Activated naive CD8-positive, alpha-beta T cell treated with anti-CD3 and anti-CD28 coated beads, Interleukin-2, amount 10 ng/mL, durations not matched to agents 7 days and 5 days (primary cell): ENCODE measurements around the gene ZMYND8. TPM values are rescaled to one million over a fixed set of nuclear protein-coding genes. Genes with fewer than 3 reads are reported as not detected.
"Not testable (repeated sequence)": the region's sequence is repeated elsewhere in the genome, so short reads cannot be mapped to it uniquely, and the experiment has no call there.

Experiments used
- ATAC-seq: fragments of 150-1000 bp; cut with Tn5 transposase; one replicate; pipeline ENCODE4 v1.10.0; 2021; ENCODE audit warnings: low read depth, moderate library complexity
- POLR2A ChIA-PET: fragments of 350-600 bp; sonication (Branson Sonifier 250); formaldehyde crosslinking; loops from one replicate; lab custom pipeline; 2021; ENCODE audit warnings: antibody characterized with exemption; lab: Charles Lee
- DNase-seq: peaks from one replicate; pipeline ENCODE4 v3.0.0; 2021
- H3K27ac Mint-ChIP-seq: one replicate; pipeline ENCODE4 v1.8.0; 2022; ENCODE audit warnings: mild to moderate bottlenecking, mixed read lengths
- H3K27me3 Mint-ChIP-seq: one replicate; pipeline ENCODE4 v1.8.0; 2022; ENCODE audit warnings: mild to moderate bottlenecking, moderate library complexity, mixed read lengths
- H3K36me3 Mint-ChIP-seq: one replicate; pipeline ENCODE4 v1.8.0; 2021; ENCODE audit warnings: mild to moderate bottlenecking, mixed read lengths
- H3K4me1 Mint-ChIP-seq: one replicate; pipeline ENCODE4 v1.8.0; 2021; ENCODE audit warnings: mixed read lengths
- H3K4me3 Mint-ChIP-seq: one replicate; pipeline ENCODE4 v1.8.0; 2022; ENCODE audit warnings: mild to moderate bottlenecking, moderate library complexity, mixed read lengths
- H3K9me3 Mint-ChIP-seq: one replicate; pipeline ENCODE4 v1.8.0; 2021; ENCODE audit warnings: mixed read lengths
- total RNA-seq, 2 experiments: library from RNA; stranded (reverse); gene quantifications; one replicate each; pipeline ENCODE4 v1.2.3, GENCODE V29; 2021

The ZMYND8 gene
- total RNA-seq, 2 experiments from 2014 or later = 51.0 to 51.5 TPM

DNA sequence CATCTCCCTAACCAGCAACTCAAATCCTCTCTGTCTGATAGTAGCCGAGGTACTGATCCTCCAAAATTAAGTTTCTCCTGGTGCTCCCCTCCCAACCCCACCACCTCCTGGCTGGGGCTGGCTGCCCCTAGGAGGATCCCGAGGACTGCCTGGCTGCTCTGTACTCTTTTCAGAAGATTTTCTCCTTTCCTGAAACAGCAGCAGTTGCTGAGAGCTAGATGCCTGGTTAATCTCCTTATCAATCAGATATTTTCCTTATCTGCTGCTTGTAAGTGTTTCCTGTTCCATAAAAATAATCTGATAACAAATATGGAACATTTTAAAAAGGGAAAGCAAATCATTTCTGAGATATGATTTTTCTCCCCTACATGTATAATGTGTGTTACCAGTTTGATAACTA lies 52.8 kb downstream of the ZMYND8 start:
- ATAC-seq = no peak
- H3K4me1 Mint-ChIP-seq = peaks cover 20% of the 10 kb centered on the region
- no peak for DNase-seq
- H3K9me3 Mint-ChIP-seq = no peaks in the 10 kb centered on the region
- H3K27me3 Mint-ChIP-seq = no peaks in the 10 kb centered on the region
- POLR2A ChIA-PET = interaction anchor here (1.6 kb wide), 1 partner anchor 55 kb away, joined by 3 read pairs; no protein-coding TSS in a partner anchor
- H3K36me3 Mint-ChIP-seq = peaks cover 30% of the 10 kb centered on the region
- no peak overlapping the region for H3K4me3 Mint-ChIP-seq
- no peak overlapping the region for H3K27ac Mint-ChIP-seq

GRCh38 chr20:47300071-47300470 lies 56.4 kb downstream of the ZMYND8 start:
- Mint-ChIP-seq H3K4me1 (peaks cover 8% of the 10 kb centered on the region), H3K36me3 (peaks cover 26% of the 10 kb centered on the region), H3K27ac (no peak overlapping the region), H3K27me3 (no peaks in the 10 kb centered on the region), H3K4me3 (no peak overlapping the region), H3K9me3 (no peaks in the 10 kb centered on the region)
- POLR2A ChIA-PET = no interaction called here
- ATAC-seq (no peak), DNase-seq (no peak)

DNA sequence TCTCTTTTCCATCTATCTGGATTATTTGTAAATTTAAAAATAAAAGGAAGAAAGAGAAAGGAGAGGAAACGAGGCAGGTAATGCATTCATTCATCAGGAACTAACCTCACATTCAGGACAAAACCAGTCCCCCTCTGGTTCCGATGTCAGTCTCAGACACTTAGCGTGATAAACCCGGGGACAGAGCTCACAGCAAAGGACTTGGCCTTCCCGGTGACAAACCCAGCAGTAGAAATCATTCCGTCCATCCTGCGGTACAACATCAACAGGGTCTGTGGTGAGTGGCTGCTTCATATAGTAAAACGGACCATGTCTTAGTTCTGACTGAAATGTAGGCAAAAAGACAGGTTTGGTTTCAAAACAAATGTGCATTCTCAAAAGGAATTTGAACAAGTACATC lies 57.9 kb downstream of the ZMYND8 start:
- H3K27me3 Mint-ChIP-seq = no peaks in the 10 kb centered on the region
- peaks cover 9% of the 10 kb centered on the region for H3K4me1 Mint-ChIP-seq
- no peak overlapping the region for H3K4me3 Mint-ChIP-seq
- POLR2A ChIA-PET = no interaction called here
- no peaks in the 10 kb centered on the region for H3K9me3 Mint-ChIP-seq
- ATAC-seq (no peak), DNase-seq (no peak)
- no peak overlapping the region for H3K27ac Mint-ChIP-seq
- peaks cover 40% of the 10 kb centered on the region for H3K36me3 Mint-ChIP-seq

DNA sequence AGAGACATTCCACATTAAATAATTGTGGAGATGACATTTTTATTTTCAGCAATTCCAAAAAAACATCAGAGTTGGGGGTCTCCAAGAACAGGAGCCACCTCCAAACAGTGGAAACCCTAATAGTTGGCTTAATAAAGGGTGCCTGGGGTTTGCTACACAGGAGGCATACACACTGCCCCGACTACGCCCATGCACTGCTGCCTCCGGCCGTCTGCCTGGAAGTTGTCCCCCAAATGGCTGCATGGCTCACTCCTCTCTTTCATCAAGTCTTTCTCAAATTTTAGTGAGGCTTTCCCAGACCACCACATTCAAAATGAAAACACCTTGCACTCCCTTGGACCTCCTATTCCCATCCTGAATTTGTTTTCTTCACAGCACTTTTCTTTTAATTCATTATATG lies 58.8 kb downstream of the ZMYND8 start:
- no peak for DNase-seq
- H3K27me3 Mint-ChIP-seq = no peaks in the 10 kb centered on the region
- H3K27ac Mint-ChIP-seq = no peak overlapping the region
- H3K4me3 Mint-ChIP-seq = no peak overlapping the region
- H3K9me3 Mint-ChIP-seq = no peaks in the 10 kb centered on the region
- POLR2A ChIA-PET = interaction anchor here (1.2 kb wide), 1 partner anchor 85 kb away, joined by 4 read pairs; no protein-coding TSS in a partner anchor
- ATAC-seq = no peak
- peaks cover 46% of the 10 kb centered on the region for H3K36me3 Mint-ChIP-seq
- H3K4me1 Mint-ChIP-seq = peaks cover 10% of the 10 kb centered on the region

DNA sequence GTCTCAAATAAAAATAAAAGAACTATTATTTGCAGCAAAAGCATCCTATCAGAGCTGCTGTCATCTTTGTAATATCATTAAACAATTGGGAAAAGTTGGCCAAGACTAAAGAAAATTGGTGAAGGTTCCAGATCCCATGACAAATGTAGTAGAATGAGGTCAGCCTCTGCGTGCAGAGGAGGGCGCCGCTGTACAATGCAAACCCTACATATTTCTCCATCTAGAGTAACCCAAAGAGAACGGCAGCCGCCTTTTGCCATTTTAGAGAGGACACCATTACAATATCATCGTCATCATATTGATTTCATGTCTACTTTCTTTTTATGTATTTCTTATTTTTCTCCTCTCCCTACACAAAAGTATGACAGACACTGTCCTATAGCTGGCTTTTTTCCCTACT lies 59.5 kb downstream of the ZMYND8 start:
- H3K9me3 Mint-ChIP-seq = no peaks in the 10 kb centered on the region
- H3K27me3 Mint-ChIP-seq = no peaks in the 10 kb centered on the region
- ATAC-seq (no peak), DNase-seq (no peak)
- no peak overlapping the region for H3K27ac Mint-ChIP-seq
- H3K4me1 Mint-ChIP-seq = peaks cover 10% of the 10 kb centered on the region
- POLR2A ChIA-PET = interaction anchor here (1.2 kb wide), 1 partner anchor 86 kb away, joined by 4 read pairs; no protein-coding TSS in a partner anchor
- H3K4me3 Mint-ChIP-seq = no peak overlapping the region
- peaks cover 46% of the 10 kb centered on the region for H3K36me3 Mint-ChIP-seq

DNA sequence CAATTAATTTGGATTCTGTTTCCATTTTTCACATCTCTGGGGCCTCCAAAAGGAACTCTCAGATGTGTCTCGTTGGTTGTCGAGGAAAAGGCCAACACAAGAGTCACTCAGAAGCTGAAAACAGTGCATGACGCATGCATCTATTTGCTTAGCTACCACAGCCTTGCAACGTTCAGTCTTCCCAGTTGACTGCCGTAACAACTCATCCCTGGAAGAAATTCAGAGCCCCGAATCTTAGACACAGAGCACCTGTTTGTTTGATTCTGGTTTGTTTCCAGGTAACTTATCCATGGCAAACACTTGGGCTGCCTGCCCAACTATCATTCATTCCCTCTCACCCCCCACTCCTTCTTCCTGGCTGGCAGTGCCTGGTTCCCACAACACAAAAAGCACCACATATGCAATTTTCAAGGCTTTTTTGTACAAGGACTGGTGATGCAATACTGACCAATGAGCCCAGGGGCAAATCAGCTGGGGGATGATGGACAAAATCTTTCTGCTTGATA lies 60.5 kb downstream of the ZMYND8 start:
- H3K27ac Mint-ChIP-seq = no peak overlapping the region
- POLR2A ChIA-PET = no interaction called here
- no peak for ATAC-seq

GRCh38 chr20:47295129-47295813 lies 61.2 kb downstream of the ZMYND8 start:
- no peak for ATAC-seq
- H3K9me3 Mint-ChIP-seq = no peaks in the 10 kb centered on the region
- H3K4me3 Mint-ChIP-seq = no peak overlapping the region
- H3K4me1 Mint-ChIP-seq = peaks cover 8% of the 10 kb centered on the region
- H3K27ac Mint-ChIP-seq = no peak overlapping the region
- no peaks in the 10 kb centered on the region for H3K27me3 Mint-ChIP-seq
- no peak for DNase-seq
- POLR2A ChIA-PET = interaction anchor here (0.7 kb wide), 1 partner anchor 444 kb away, joined by 3 read pairs; no protein-coding TSS in a partner anchor
- peaks cover 42% of the 10 kb centered on the region for H3K36me3 Mint-ChIP-seq

More for the DNA sequence above, 60.5 kb downstream of the ZMYND8 start:
- Mint-ChIP-seq H3K4me3 (no peak overlapping the region), H3K9me3 (no peaks in the 10 kb centered on the region), H3K4me1 (peaks cover 8% of the 10 kb centered on the region), H3K27me3 (no peaks in the 10 kb centered on the region), H3K36me3 (peaks cover 43% of the 10 kb centered on the region)
- no peak for DNase-seq

DNA sequence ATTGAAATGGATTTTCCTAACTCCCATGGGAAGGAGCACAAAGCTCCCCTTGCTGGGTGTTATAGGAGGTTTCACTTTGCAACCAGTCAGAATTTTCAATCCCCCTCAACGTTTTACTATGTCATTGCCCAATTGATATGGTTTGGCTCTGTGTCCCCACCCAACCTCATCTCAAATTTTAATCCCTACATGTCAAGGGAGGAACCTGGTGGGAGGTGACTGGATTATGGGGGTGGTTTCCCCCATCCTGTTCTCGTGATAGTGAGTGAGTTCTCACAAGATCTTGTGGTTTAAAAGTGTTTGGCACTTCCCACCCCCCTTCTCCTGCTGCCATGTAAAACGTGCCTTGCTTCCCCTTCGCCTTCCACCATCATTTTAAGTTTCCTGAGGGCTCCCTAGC lies 62.9 kb downstream of the ZMYND8 start:
- H3K36me3 Mint-ChIP-seq = peaks cover 46% of the 10 kb centered on the region
- no peaks in the 10 kb centered on the region for H3K9me3 Mint-ChIP-seq
- H3K4me1 Mint-ChIP-seq = peaks cover 8% of the 10 kb centered on the region
- ATAC-seq (no peak), DNase-seq (no peak)
- H3K4me3 Mint-ChIP-seq = no peak overlapping the region
- H3K27ac Mint-ChIP-seq = no peak overlapping the region
- H3K27me3 Mint-ChIP-seq = no peaks in the 10 kb centered on the region
- POLR2A ChIA-PET = no interaction called here

DNA sequence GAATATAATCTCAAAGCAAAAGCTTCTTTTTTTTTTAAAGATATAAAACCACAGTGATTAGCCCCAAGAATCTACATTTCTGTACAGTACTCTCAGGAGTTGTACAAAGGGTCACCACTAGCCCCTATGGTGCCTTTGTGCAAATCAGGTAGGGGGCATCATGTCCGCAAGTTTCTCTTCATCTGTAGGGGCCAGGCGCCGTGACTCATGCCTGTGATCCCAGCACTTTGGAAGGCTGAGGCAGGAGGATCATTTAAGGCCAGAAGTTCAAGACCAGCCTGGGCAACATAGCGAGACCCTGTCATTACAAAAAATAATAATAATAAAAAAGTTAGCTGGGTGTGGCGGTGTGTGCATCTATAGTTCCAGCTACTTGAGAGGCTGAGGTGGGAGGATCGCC lies 63.9 kb downstream of the ZMYND8 start:
- Mint-ChIP-seq H3K4me3 (no peak overlapping the region), H3K36me3 (peaks cover 46% of the 10 kb centered on the region), H3K9me3 (no peaks in the 10 kb centered on the region), H3K27me3 (no peaks in the 10 kb centered on the region), H3K4me1 (peaks cover 8% of the 10 kb centered on the region), H3K27ac (no peak overlapping the region)
- POLR2A ChIA-PET = no interaction called here
- DNase-seq (no peak), ATAC-seq (no peak)

- Mint-ChIP-seq H3K36me3 (peaks cover 49% of the 10 kb centered on the region), H3K27ac (no peak overlapping the region)
- POLR2A ChIA-PET = interaction anchor here (0.7 kb wide), 1 partner anchor 323 kb away, joined by 5 read pairs; no protein-coding TSS in a partner anchor
Observed at GRCh38 chr20:47290666-47291430, 65.7 kb downstream of the ZMYND8 start.

GRCh38 chr20:47290008-47290407 lies 66.5 kb downstream of the ZMYND8 start:
- H3K9me3 Mint-ChIP-seq = no peaks in the 10 kb centered on the region
- no peak overlapping the region for H3K4me3 Mint-ChIP-seq
- peaks cover 8% of the 10 kb centered on the region for H3K4me1 Mint-ChIP-seq
- H3K36me3 Mint-ChIP-seq = peaks cover 47% of the 10 kb centered on the region
- POLR2A ChIA-PET = no interaction called here
- H3K27me3 Mint-ChIP-seq = no peaks in the 10 kb centered on the region
- ATAC-seq (no peak), DNase-seq (no peak)
- peak overlapping the region; percentile 11 for H3K27ac Mint-ChIP-seq

More at GRCh38 chr20:47290666-47291430, 65.7 kb downstream of the ZMYND8 start:
- no peaks in the 10 kb centered on the region for H3K9me3 Mint-ChIP-seq
- no peak for DNase-seq
- no peak overlapping the region for H3K4me3 Mint-ChIP-seq
- ATAC-seq = no peak
- H3K4me1 Mint-ChIP-seq = peaks cover 8% of the 10 kb centered on the region
- H3K27me3 Mint-ChIP-seq = no peaks in the 10 kb centered on the region

GRCh38 chr20:47289096-47289495 lies 67.4 kb downstream of the ZMYND8 start:
- peaks cover 6% of the 10 kb centered on the region for H3K4me1 Mint-ChIP-seq
- no peaks in the 10 kb centered on the region for H3K9me3 Mint-ChIP-seq
- ATAC-seq (no peak), DNase-seq (no peak)
- peak overlapping the region; percentile 34 for H3K27ac Mint-ChIP-seq
- no peak overlapping the region for H3K4me3 Mint-ChIP-seq
- H3K27me3 Mint-ChIP-seq = no peaks in the 10 kb centered on the region
- H3K36me3 Mint-ChIP-seq = peaks cover 38% of the 10 kb centered on the region
- POLR2A ChIA-PET = no interaction called here

DNA sequence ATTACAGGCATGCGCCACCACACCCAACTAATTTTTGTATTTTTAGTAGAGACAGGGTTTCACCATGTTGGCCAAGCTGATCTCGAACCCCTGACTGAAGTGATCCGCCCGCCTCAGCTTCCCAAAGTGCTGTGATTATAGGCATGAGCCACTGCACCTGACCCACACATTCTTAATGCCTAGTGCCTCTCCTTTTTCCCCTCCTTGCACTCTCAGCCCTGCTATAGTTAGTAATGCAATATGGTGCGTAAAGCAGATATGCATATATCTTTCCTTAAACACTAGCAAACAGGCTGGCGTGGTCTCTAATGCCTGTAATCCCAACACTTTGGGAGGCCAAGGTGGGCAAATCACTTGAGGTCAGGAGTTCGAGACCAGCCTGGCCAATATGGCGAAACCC lies 68.0 kb downstream of the ZMYND8 start:
- H3K27ac Mint-ChIP-seq, H3K4me3 Mint-ChIP-seq, POLR2A ChIA-PET, DNase-seq, H3K27me3 Mint-ChIP-seq, H3K4me1 Mint-ChIP-seq, H3K9me3 Mint-ChIP-seq, ATAC-seq: not testable (repeated sequence)
- peaks cover 38% of the 10 kb centered on the region for H3K36me3 Mint-ChIP-seq
